B cell (primary cell): ENCODE data around the gene ANKRD13D. TPM values are rescaled to one million over a fixed set of nuclear protein-coding genes. Genes with fewer than 3 reads are reported as not detected.
A peak's percentile ranks its signal among the peaks of the same experiment; 100 is the strongest.

ENCODE experiments used
- ATAC-seq: fragments of 200-7000 bp; cut with Tn5 transposase; one replicate; pipeline ENCODE4 v1.10.0; 2021; ENCODE audit warnings: low read depth, mild to moderate bottlenecking, moderate number of reproducible peaks, moderate library complexity
- CTCF ChIA-PET: fragments of 350-600 bp; sonication (Branson Sonifier 250); formaldehyde crosslinking; loops from one replicate; lab custom pipeline; 2021; ENCODE audit warnings: antibody characterized with exemption, inconsistent platforms; lab: Charles Lee
- POLR2A ChIA-PET: fragments of 350-600 bp; sonication (Branson Sonifier 250); formaldehyde crosslinking; loops from one replicate; lab custom pipeline; 2021; ENCODE audit warnings: antibody characterized with exemption; lab: Charles Lee
- DNase-seq: peaks from one replicate; pipeline ENCODE4 v3.0.0; 2013
- H2AFZ ChIP-seq: 2 replicates; pipeline ENCODE4 v1.6.1; 2012; ENCODE audit warnings: mild to moderate bottlenecking, low read depth, low read length; ENCODE audit not compliant: insufficient read depth, poor library complexity, severe bottlenecking
- H3K27ac ChIP-seq, 2 donors: 1 replicate in 1 of 2; 2 replicates in 1 of 2; pipeline ENCODE4 v1.5.1; 2012 to 2013; ENCODE audit warnings: low read length in 2 of 2, mild to moderate bottlenecking in 2 of 2, moderate library complexity in 1 of 2
- H3K27me3 ChIP-seq, 4 experiments: fragments of 200-600 bp in 1 of 4; sonication (generic) in 1 of 4; replicated peaks in 1 of 4; 1 replicate in 2 of 4; 2 replicates in 2 of 4; pipeline versions ENCODE4 v1.6.1 to v1.7.0; 2013 to 2016; ENCODE audit warnings: low read length in 3 of 4, mild to moderate bottlenecking in 2 of 4, mixed read lengths in 1 of 4, moderate library complexity in 1 of 4; ENCODE audit not compliant: insufficient read depth in 4 of 4, control insufficient read depth in 3 of 4; ENCODE audit errors: control extremely low read depth in 1 of 4
- H3K36me3 ChIP-seq, 2 experiments: replicated peaks in 1 of 2; 1 replicate in 1 of 2; 2 replicates in 1 of 2; pipeline versions ENCODE4 v1.6.1 to v1.7.1; 2013; ENCODE audit warnings: low read length in 1 of 2; ENCODE audit not compliant: insufficient read depth in 2 of 2, control insufficient read depth in 1 of 2; ENCODE audit errors: control extremely low read depth in 1 of 2, extremely low read depth in 1 of 2
- H3K4me1 ChIP-seq, 2 donors: fragments of 200-600 bp in 1 of 2; sonication (generic) in 1 of 2; 1 replicate in 1 of 2; 2 replicates in 1 of 2; pipeline versions ENCODE4 v1.5.1 to v1.6.1; 2013 to 2017; ENCODE audit warnings: low read length in 2 of 2; ENCODE audit not compliant: control insufficient read depth in 2 of 2, insufficient read depth in 2 of 2
- H3K4me2 ChIP-seq: replicated peaks from 2 replicates; pipeline ENCODE3; 2012; ENCODE audit warnings: mild to moderate bottlenecking, low read depth, low read length; ENCODE audit not compliant: poor library complexity, severe bottlenecking
- H3K4me3 ChIP-seq, 5 experiments: fragments of 200-600 bp in 1 of 5; sonication (generic) in 1 of 5; 1 replicate in 3 of 5; 2 replicates in 2 of 5; pipeline versions ENCODE4 v1.5.1 to v1.7.0; 2011 to 2016; ENCODE audit warnings: low read length in 4 of 5, mild to moderate bottlenecking in 4 of 5, low read depth in 2 of 5, control low read depth in 1 of 5, moderate library complexity in 1 of 5; ENCODE audit not compliant: insufficient read depth in 1 of 5; ENCODE audit errors: control extremely low read depth in 1 of 5, extremely low read depth in 1 of 5
- H3K79me2 ChIP-seq: fragments of 200-600 bp; sonication (generic); one replicate; pipeline ENCODE4 v1.6.0; 2016; ENCODE audit warnings: low read length; ENCODE audit not compliant: control insufficient read depth, insufficient read depth
- H3K9ac ChIP-seq: fragments of 200-600 bp; sonication (generic); 2 replicates; pipeline ENCODE4 v1.6.1; 2017; ENCODE audit warnings: mild to moderate bottlenecking, low read length, moderate library complexity
- H3K9me3 ChIP-seq, 3 donors: one replicate each; pipeline versions ENCODE4 v1.6.1 to v1.7.1; 2013; ENCODE audit warnings: low read length in 2 of 3; ENCODE audit not compliant: control insufficient read depth in 2 of 3, insufficient read depth in 1 of 3; ENCODE audit errors: control extremely low read depth in 1 of 3
- H4K20me1 ChIP-seq: 2 replicates; pipeline ENCODE4 v1.6.0; 2012; ENCODE audit warnings: mild to moderate bottlenecking, low read length; ENCODE audit not compliant: insufficient read depth, control insufficient read depth, poor library complexity, severe bottlenecking
- H3K27ac Mint-ChIP-seq: one replicate; pipeline ENCODE4 v1.8.0; 2021; ENCODE audit warnings: mixed read lengths
- H3K27me3 Mint-ChIP-seq: one replicate; pipeline ENCODE4 v1.8.0; 2021; ENCODE audit warnings: mixed read lengths
- H3K4me1 Mint-ChIP-seq: one replicate; pipeline ENCODE4 v1.8.0; 2021; ENCODE audit warnings: mixed read lengths
- H3K4me3 Mint-ChIP-seq: one replicate; pipeline ENCODE4 v1.8.0; 2021; ENCODE audit warnings: mixed read lengths
- H3K9me3 Mint-ChIP-seq: one replicate; pipeline ENCODE4 v1.8.0; 2022; ENCODE audit warnings: mixed read lengths; ENCODE audit not compliant: insufficient read depth
- CTCF ChIP-seq: fragments of 200-600 bp; IDR thresholded peaks from one replicate; pipeline ENCODE4 v1.8.0; 2022; ENCODE audit warnings: antibody characterized with exemption, mild to moderate bottlenecking
- EZH2 ChIP-seq: IDR thresholded peaks from 2 replicates; pipeline ENCODE4 v1.6.1; 2012; ENCODE audit warnings: borderline replicate concordance, low read depth, mild to moderate bottlenecking, moderate library complexity, low read length; ENCODE audit not compliant: insufficient read depth, poor library complexity, severe bottlenecking
- WGBS: methylation state at CpG from one replicate; pipeline ENCODE4 v1.1.5; 2013; ENCODE audit warnings: missing lambda C conversion rate; ENCODE audit not compliant: insufficient coverage; 5-methylcytosine and 5-hydroxymethylcytosine counted together
- intact Hi-C: fragments of 100-400 bp; cut with micrococcal nuclease; formaldehyde crosslinking; loops from one replicate; pipeline ENCODE4 v1.10.0; 2022
- polyA plus RNA-seq: library from polyadenylated mRNA; depleted of rRNA; stranded (reverse); fragments of >200 nt; gene quantifications from 2 replicates; pipeline ENCODE4 v1.2.3, GENCODE V29; 2012
- total RNA-seq, 2 donors: library from RNA; stranded (reverse); fragments of 120-200 nt in 1 of 2; gene quantifications; 1 replicate in 1 of 2; 2 replicates in 1 of 2; pipeline versions ENCODE4 v1.2.3 to v1.2.4, GENCODE V29; 2013 to 2022

Gene ANKRD13D
- total and polyA plus RNA-seq, 2 donors (not counting 1 experiment from before 2014, with no cell fraction given): 189 to 252 TPM

- peak overlapping the region in 1 of 2 donors; percentile 64 for H3K27ac ChIP-seq
- H2AFZ ChIP-seq: peak overlapping the region; percentile 68
- WGBS: 31% methylated on average over 35 of the region's 36 CpGs
- CTCF ChIA-PET: interaction anchor here (1.4 to 4.3 kb wide), 8 partner anchors 12 to 92 kb away, joined by 5 to 35 read pairs (median 22); partner anchors contain the start of genes GRK2 and POLD4
- intact Hi-C loops: loop anchor here (1.0 to 5.0 kb wide), 3 partner anchors 27 to 215 kb away; partner anchors contain the start of gene PITPNM1
- peak overlapping the region; percentile 98 for H3K4me2 ChIP-seq
- ATAC-seq: no peak
- peaks cover 26% of the 10 kb centered on the region for H4K20me1 ChIP-seq
- Mint-ChIP-seq H3K4me1 (peaks cover 50% of the 10 kb centered on the region), H3K27ac (peak overlapping the region; percentile 92), H3K9me3 (no peaks in the 10 kb centered on the region), H3K4me3 (peak overlapping the region; percentile 91), H3K27me3 (no peaks in the 10 kb centered on the region)
- POLR2A ChIA-PET: interaction anchor here (0.5 to 4.0 kb wide), 11 partner anchors 12 to 1650 kb away, joined by 3 to 131 read pairs (median 10); partner anchors contain the start of genes GRK2, PTPRCAP and SSH3
- peaks cover 2 to 59% of the 10 kb centered on the region in 2 experiments for H3K36me3 ChIP-seq
- peaks cover 44 to 55% of the 10 kb centered on the region in 2 donors for H3K4me1 ChIP-seq
- H3K79me2 ChIP-seq: peaks cover 41% of the 10 kb centered on the region
- TF ChIP-seq EZH2 (no peak), CTCF (no peak)
- H3K4me3 ChIP-seq: peak overlapping the region; percentile 46 to 72 (median 55)
- DNase-seq: no peak
- H3K9ac ChIP-seq: peak overlapping the region; percentile 74
- H3K27me3 ChIP-seq: no peaks in the 10 kb centered on the region
- H3K9me3 ChIP-seq: peaks cover 0 to 1% (median 0%) of the 10 kb centered on the region in 3 donors
These were observed 762 bp downstream of the ANKRD13D start for GRCh38 chr11:67289651-67290479.

GRCh38 chr11:67290801-67291200 lies 1.7 kb downstream of the ANKRD13D start:
- 98% methylated on average over 7 of the region's 7 CpGs for WGBS
- no peak overlapping the region for H3K27ac ChIP-seq
- ChIA-PET CTCF (interaction anchor here (1.4 to 4.3 kb wide), 3 partner anchors 27 to 91 kb away, joined by 3 to 24 read pairs (median 10); no protein-coding TSS in a partner anchor), POLR2A (interaction anchor here (1.1 kb wide), 1 partner anchor 13 kb away, joined by 3 read pairs; no protein-coding TSS in a partner anchor)
- no peak overlapping the region for H3K4me3 ChIP-seq
- H3K9ac ChIP-seq: no peak overlapping the region
- H3K79me2 ChIP-seq: peaks cover 45% of the 10 kb centered on the region
- H3K9me3 ChIP-seq: peaks cover 3 to 9% (median 6%) of the 10 kb centered on the region in 3 donors
- peak overlapping the region; percentile 56 for H3K27ac Mint-ChIP-seq
- H3K4me3 Mint-ChIP-seq: peak overlapping the region; percentile 91
- TF ChIP-seq EZH2 (no peak), CTCF (no peak)
- no peak for DNase-seq
- H3K27me3 ChIP-seq: no peaks in the 10 kb centered on the region
- H2AFZ ChIP-seq: no peak overlapping the region
- H3K4me1 ChIP-seq: peaks cover 41 to 47% of the 10 kb centered on the region in 2 donors
- H3K36me3 ChIP-seq: peaks cover 2 to 56% of the 10 kb centered on the region in 2 experiments
- H3K27me3 Mint-ChIP-seq: no peaks in the 10 kb centered on the region
- peaks cover 49% of the 10 kb centered on the region for H3K4me1 Mint-ChIP-seq
- no peak for ATAC-seq
- H3K9me3 Mint-ChIP-seq: no peaks in the 10 kb centered on the region
- peak overlapping the region; percentile 98 for H3K4me2 ChIP-seq
- intact Hi-C loops: no loop called here
- H4K20me1 ChIP-seq: peaks cover 26% of the 10 kb centered on the region
